OCI-M2 (cell line): ENCODE measurements around the gene GLIS1.

Experiments used
- DNase-seq: peaks from one replicate; lab custom pipeline; 2025; ENCODE audit not compliant: unreplicated experiment; lab: John Stamatoyannopoulos, UW

Gene GLIS1

DNA sequence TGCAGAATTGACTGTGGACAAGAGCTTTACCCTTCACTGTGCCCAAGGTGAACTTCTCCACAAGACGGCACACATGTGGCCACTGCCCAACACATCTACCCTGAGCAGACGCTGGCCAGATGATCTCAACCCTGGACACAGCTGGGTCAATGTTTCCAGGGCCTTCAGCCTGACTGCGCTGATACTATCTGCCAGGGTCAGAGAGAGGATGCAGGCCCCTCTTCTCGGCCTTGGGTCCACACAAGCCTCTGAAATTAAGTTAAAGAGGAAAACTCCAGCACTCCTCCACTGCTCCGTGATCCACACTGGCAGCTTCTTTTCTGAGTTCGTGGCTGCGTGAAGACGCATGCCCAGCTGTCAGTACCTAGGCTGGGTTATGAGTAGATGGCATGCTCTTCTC, 58.1 kb downstream of the GLIS1 start:
- no peak for DNase-seq

DNA sequence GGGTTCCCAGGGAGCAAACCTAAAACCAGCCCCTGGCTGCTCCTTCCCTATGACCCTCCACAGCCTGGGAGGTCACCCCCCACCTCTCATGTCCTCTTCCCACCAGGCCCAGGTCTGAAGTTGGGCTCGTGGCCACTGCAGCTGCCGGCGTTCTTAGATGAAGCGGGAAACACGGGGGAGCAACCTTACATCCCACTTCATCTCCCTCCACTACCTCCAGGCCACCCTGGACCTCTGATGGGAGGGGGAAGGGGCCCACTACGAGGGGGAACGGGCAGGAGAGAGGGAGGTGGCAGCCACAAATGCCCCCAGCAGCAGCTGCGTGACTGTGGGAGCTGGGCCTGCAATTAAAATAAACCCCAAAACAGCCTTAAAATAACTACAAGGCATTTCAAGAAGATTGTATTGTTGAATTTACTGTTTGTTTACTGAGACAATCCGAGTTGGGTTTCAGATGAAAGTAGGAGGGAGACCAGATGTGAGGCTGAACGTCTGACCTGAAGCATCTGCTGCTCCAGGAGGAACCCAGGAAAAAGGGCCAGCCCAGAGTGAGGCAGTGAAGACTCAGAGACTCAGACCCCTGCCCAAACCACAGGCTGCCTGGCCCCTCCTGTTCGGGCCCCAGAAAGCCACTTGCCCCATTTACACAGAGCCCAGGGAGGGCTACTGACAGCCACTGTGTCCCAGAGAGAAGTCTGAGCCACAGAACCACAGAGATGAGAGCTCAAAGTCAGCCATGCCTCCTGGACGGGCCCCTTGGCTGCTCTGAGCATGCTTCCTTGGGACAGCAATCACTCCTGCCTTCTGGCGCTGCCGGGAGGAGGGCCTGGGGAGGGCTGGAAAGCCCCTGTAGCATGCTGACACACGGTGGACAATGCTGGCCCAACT, 59.8 kb downstream of the GLIS1 start:
- no peak for DNase-seq

DNA sequence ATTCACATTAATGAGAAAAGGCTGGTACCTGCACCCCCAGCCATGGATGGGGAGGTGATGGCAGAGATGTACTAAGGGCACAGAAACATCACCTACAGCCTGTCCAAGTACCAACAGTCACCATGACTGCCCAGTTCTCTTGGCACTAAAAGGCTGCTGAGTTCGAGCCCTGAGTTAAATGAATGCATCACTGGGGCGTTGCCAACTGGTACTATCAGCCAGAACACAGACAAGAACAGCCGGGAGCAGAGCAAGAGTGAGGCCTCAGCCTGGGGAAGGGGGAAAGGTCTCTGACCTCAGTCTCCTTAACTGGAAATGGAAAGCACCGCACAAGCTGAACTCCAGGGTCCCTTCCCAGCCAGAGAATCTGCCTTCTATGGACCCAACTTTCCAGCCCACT, 60.5 kb downstream of the GLIS1 start:
- no peak for DNase-seq

DNA sequence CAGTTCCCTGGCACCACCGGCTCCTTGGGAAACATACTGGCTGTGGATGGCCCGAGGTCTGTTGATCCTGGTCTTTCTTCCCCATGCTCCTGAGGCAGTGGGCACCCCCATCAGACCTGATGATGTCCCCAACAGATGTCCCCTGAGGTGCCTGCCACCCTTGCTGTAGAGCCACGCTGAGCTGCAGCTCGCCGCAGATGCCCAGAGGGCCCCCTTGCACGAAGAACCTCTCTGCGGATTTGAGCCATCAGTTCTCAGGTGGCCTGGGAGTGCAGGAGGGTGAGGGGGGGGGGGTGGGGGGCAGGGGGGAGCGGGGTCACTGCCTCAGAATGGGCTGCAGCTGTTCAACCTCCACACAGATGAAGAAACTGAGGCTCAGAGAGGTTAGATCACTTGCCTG, 60.9 kb downstream of the GLIS1 start:
- DNase-seq, result no peak

DNA sequence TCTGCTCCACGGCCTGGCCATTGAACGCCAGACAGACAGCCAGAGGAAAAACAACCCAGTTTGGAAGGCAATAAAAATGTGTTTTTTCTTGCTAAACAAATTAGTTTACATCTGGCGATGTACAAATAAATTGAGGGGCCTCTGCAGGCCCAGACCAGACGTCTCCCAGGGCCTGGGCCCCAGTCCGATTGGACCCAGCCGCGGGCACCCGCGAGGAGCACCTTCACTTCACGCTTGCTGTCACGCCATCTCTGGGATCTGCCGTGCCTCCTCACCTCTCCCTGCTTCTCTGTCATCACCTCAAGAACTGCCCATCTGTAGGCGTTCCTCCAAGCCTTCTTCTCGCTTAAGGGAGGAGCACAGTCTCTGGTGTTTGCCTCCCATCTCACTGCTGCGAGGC, 61.5 kb downstream of the GLIS1 start:
- no peak for DNase-seq

DNA sequence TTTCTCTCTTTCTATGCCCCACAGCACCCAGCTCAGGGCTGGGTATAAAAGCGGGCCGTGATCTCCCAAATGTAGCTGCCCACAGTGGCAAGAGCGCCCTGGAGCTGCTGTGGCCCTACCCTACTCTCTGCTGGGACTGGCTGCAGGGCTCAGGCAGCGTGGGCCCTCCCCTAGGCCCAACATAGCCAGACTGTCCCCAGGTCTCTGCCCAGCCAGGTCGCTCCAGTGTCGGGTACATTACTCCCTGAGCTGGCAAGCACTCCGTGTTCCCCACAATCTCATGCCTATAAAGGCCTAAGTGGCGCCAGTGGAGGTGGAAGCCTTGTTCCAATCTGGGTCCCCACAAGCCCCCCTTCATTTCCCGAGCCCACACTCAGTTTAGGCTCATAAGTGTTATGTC, 66.2 kb downstream of the GLIS1 start:
- DNase-seq, result no peak

DNA sequence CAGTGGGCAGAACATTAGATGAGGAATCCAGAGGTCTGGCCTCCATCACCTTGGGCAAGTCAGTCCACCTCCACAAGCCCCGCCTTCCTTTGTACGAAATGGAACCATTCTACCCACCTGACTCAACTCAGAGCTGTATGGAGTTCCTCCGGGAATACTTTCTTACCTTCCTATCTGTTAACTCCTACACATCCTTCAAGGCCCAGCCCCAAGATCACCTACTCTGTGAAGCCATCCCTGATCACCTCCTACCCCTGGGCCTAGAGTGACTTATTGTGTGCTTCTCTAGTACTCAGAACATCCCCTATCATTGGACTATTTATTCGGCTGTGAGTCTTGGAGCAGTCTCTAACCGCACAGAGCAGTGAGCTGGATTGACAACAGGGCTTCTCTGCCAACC, 66.7 kb downstream of the GLIS1 start:
- DNase-seq, result no peak

DNA sequence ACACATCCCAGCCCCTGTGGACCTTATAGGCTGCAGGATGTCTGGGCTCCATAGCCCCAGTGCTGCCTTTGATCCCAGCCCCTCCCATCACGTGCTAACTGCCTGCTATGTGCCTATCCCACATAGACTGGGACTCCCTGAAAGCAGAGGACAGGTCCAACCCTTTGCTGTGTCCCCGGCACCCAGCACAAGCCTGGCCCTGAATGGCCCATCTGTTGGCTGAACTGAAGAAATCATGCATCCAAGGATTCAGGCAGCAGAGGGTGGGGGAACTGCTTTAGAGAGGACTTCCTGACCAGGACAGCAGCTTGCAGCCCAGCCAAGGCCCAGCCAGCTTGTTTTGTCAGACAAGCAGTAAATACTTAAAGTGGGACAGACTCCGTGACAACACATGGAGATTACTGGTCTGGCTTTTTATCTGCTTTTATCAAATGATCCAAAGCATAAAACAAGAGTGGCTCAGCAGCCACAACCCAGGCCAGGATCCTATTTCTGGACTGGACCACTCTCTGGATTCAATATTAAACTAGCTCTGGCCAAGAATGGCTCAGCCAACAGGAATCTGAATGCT, 69.3 kb downstream of the GLIS1 start:
- no peak for DNase-seq

DNA sequence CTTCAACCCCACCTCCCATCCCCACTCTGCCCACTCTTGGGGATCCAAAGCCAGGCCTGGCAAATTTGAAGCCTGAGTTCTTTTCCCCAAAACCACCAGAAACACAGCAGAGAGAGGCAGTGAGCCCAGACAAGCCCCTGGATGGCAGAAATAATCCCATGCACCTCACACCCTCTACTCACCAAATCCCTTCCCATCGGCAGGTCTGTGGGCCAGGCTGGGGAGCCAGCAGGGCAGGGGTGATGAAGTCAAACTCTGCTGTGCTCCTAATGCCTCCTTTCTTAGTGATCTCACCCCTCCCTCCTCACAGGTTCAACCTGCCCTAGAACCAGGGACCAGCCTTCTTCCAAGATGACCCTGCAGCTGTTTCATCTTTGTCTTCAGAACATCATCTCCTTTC, 72.4 kb downstream of the GLIS1 start:
- DNase-seq, result no peak

DNA sequence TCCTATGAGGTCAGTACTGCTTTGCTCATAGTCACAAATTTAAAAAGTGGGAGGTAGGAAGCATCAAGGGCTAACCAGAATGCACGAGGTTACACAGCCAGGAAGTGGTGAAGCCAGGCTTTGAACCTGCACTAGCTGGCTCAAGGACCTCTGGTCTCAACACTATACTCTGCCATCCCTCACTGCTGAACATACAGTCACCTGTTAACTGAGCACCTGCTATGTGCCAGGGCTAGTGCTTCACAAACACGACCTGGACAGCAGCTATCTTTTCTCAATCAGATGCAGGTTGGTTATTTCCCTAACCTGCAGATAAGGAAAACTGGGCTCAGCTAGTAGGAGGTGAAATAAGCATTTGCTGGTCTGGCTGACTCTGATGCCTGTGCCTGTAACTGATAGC, 73.0 kb downstream of the GLIS1 start:
- no peak for DNase-seq

DNA sequence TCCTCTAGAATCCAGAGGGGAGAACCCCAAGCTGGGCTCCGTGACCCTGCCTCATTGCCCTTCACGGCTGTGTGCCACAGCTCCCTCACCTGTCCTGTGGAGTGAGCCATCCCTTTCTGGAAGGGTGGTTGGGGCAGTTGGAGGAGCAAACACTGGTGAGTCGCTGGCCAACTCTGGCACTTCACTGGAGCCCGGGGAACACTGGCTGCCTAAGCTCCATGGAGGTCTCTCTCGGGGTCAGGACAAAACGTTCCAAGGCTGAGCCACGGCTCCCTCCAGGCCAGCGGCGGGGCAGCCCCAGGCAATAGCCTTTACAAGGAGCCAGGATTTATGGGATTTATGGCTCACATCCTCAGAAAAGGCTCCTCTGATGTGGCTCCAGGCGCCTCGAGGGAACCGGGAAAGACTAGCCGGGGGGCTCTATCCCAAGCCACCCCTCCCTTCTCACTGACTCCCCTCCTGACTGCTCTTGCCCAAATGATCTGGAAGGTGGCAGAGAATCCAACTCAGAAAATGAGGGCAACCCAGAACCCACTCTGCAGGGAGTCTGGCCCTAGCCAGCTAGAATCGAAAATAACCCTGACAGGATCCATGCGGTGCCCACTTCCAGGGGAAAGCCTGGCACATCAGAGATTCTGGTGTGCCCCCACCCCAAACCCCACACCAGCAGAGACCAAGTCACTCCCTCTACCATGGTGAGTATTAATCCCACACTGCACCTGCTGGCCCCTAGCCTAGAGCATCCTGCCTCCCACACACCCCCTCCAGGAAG, 75.2 kb downstream of the GLIS1 start:
- no peak for DNase-seq

DNA sequence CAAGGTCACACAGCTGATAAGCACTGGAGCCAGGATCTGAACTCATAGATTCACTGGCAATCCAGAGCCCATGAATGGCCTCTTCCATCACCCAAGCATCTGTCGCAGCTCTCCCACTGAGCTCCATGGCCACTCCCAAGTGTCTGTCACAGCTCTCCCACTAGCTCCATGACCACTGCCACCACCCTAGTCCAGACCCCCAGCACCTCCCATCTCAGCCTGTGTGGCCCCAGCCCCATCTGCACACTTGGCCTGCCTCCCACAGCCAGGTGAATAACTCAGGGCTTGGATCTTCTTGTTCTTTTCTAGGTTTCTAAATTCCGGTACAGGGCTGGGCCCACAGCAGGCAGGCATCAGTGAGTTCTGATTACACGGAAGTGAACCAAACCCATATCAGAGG, 76.0 kb downstream of the GLIS1 start:
- DNase-seq, result no peak

DNA sequence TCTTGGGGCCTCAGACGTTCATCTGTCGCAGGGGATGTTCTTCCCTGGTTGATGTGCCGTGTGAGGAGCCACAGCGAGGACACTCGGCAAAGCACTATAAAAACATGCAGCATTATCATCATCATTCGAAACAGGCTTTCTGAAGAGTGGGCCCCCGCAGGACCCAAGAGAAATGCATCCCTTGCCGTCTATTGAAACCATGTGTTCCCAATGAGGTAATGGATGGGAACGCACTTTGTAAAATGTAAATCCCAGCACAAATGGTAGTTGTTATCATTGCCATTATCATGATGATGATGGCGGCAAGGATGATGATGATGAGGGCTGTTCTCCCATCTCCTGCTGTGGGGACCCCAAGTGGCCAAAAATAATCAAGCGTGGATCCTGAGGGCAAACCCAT, 76.8 kb downstream of the GLIS1 start:
- no peak for DNase-seq

DNA sequence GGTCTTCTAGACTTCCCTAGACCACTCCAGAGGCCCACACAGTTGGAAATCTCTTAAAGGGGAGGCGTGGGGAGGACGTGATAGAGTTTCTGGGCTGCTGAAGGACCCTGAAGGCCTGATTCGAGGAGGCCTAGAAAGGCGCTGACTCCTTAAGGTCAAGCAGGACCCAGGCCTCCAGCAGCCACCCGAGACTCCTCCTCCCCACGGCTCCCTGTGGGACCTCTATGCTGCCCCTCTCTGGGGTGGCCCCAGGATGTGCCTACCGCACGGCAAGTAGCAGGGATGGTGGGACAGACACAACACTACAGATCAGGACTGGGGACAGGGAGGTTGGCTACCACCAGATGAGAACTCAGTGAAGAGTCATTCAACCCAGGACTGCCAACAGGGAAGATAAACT, 77.5 kb downstream of the GLIS1 start:
- DNase-seq, result no peak

DNA sequence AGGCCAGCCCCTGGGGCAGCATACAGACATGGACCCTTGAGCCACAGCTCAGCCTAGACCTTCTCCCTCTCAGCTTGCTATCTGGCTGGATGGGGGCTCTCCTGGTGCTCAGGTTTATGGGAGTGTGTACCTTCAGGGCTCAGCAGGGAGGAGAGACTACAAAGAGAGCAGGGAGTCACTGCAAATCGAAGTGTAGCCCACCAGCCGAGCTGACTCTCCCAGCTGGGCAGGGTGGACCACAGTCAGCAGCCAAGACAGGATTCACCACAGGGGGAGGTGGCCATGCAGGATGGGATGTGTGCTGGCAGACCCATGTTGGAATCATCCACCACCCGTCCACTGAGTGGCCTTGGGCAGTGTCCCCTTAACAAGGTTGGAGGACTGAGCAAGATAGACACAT, 78.3 kb downstream of the GLIS1 start:
- DNase-seq, result no peak

DNA sequence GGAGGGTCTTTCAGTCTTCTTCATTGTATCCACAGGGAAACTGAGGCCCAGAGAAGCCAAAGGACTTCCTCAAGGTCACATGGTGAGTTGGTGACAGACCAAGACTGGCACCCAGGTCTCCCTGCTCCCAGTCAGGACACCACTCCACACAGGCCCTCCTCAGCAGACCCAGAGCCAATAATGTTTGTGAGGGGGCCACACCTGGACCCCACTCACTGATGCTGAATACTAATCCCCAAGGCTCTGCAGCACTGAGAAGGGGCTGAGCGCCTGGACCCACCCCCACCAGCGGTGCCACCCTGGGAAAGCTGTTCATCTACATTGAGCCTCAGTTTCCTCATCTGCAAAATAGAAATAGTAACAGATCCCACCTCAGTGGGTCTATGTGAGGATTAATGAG, 79.5 kb downstream of the GLIS1 start:
- no peak for DNase-seq

DNA sequence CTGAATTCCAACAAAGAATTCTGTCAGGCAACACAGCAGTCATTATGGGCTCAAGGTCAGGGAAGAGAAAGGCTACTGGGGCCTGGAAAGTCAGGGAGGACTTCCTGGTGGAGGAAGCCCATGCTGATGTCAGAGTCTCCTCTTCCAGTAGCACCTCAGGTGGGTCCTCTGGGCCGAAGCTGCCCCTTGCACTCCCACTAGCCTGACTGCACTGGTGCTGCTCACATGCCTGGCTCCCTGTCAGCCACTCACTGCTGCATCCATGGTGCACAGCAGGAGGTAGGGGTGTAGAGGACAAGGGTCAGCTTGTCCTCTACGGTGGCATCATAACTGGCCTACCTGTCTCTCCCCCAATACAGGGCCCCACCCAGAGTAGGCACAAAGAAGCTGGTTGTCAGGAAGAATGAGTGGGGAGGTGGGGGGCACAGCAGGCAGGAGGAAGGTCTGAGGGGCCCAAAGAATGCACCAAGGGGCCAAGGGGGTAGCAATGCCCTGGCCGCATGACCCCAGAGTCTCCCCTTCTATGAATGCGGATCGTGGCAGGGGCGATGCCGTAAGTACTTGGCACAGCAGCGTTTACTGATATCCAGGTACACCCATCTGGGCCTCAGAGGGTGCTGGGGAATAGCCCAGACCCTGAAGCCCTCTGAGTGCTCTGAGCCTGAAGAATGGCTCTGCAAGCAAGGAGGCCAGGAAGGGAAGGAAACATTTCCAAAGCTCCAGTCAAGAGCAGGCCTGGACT, 80.3 kb downstream of the GLIS1 start:
- no peak for DNase-seq

DNA sequence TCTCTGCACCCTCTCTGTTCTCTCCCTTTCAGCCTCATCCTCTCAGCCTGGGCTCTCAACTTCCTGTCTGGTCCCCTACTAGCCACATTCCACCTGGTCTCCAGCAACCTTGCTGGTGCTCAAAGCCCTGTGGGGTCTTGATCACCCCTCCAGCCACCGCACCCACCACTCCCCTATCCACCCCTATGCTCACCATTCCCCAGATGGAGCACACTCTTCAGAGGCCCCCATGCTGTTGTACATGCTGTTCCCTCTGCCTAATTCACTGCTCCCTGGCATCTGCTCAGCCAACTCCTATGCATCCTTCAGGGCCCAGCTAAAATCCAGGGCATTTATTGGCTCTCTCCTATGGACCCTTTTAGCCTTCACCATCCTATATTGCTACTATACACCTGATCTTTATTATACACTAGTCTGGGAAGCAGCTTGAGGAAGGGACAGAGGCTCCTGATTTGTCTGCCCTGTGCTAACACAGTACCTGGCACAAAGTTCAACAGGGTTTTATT, 81.0 kb downstream of the GLIS1 start:
- DNase-seq, result no peak

DNA sequence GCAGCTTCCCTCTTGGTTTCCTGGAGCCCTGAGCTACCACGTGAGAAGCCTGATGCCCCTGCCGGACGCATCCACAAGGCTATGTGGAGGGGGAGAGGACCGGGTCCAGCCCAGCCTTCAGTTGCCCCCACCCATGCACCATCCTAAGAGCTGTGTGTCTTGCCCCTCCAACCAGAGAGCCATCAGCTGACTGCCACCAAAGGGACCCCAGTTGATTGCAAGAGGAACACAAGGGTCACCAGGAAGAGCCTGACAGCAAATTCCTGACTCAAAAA, 81.5 kb downstream of the GLIS1 start:
- no peak for DNase-seq

DNA sequence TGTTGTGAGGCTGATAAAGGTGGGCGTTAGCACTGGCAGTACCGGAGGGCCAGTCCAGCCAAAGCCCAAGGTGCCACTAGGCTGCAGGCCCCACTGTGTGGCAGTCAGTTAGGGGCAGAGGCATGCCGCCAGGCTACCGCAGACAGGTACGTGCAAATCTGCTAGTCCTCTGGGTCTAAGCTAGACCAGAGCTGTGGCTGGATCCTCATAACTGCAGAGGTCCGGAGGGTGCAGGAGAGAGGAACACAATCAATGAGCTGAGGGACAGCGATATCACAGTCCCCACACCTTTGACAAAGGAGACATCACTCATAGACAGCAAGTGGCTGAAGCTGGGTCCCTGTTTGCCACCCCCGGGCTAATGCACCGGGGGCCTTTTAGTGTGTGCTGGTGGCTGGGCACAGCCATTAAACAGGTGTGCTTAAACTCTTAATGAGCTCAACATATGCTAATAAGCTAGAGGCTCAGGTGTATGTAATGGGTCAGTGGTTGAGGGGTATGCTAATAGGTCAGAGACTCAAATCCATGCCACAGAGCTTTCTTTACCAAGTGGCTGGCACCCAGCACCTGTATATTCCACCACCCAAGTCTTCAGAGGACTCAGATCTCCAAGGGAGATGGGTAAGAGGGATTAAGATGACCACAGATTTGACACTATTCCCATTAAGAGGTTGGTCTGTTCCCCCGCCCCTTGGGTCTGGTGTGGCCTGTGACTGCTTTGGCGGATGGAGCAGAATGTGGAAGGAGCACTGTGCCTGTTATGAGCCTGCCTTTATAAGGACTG, 82.0 kb downstream of the GLIS1 start:
- DNase-seq, result no peak
